Peyer's patch (tissue), 4 donors: ENCODE data around the gene MAG.

Experiments used
- POLR2A ChIP-seq, 2 donors: fragments of 450-650 bp; IDR thresholded peaks; one replicate each; pipeline ENCODE4 v1.5.1; 2017; ENCODE audit warnings: antibody characterized with exemption in 2 of 2, mild to moderate bottlenecking in 2 of 2, moderate library complexity in 2 of 2
- TF ChIP-seq, protein P1 (sequence below), 6 experiments: fragments of 450-650 bp in 4 of 6; fragments of 200-600 bp in 2 of 6; sonication (generic) in 1 of 6; IDR thresholded peaks; one replicate each; pipeline ENCODE4 v1.5.1; 2017 to 2019; ENCODE audit warnings: antibody characterized with exemption in 6 of 6, mild to moderate bottlenecking in 3 of 6, moderate library complexity in 1 of 6

DNA sequence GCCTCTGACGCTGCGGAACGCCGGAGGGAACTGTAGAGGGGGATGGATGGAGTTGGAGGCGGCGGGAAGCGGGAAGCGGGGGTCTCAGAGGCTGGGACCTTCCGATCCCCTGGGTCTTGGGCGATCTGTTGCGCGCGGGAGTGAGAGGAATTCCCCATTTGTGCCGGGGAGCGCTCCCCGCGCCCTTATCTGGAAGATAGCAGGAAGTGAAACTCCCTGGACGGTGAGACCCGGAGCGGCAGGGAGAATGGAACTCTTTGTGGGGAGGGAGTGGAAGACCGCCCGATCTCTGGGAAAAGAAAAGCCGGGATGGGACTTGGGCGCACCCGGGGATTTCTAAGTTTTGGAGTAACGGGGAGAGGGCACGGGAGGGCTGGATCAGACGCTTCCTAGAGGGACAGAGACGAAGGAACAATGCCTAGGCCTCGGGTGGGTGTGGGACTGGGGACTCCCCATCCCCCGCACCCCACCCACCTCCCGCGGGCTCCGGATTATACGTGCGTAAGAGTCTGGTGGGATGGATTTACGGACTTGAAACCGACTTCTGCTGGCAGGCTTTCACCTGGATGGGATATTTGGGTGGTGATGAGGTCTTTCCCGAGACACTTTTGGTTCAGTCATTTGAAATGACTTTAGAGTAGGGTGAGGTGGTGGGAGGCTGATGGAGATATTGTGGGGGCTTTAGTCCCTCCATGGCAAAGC, 42.7 kb upstream of the MAG start:
- TF ChIP-seq POLR2A (IDR thresholded peaks at IDR 0.05), result no peak
- TF ChIP-seq, protein P1, sequence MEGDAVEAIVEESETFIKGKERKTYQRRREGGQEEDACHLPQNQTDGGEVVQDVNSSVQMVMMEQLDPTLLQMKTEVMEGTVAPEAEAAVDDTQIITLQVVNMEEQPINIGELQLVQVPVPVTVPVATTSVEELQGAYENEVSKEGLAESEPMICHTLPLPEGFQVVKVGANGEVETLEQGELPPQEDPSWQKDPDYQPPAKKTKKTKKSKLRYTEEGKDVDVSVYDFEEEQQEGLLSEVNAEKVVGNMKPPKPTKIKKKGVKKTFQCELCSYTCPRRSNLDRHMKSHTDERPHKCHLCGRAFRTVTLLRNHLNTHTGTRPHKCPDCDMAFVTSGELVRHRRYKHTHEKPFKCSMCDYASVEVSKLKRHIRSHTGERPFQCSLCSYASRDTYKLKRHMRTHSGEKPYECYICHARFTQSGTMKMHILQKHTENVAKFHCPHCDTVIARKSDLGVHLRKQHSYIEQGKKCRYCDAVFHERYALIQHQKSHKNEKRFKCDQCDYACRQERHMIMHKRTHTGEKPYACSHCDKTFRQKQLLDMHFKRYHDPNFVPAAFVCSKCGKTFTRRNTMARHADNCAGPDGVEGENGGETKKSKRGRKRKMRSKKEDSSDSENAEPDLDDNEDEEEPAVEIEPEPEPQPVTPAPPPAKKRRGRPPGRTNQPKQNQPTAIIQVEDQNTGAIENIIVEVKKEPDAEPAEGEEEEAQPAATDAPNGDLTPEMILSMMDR (IDR thresholded peaks at IDR 0.05), result no peak
